IMR-90 (cell line): ENCODE results near the gene MTHFD2L. TPM values are rescaled to one million over a fixed set of nuclear protein-coding genes. Genes with fewer than 3 reads are reported as not detected.

Source experiments
- ATAC-seq: fragments of 200-7000 bp; cut with Tn5 transposase; 2 replicates; pipeline ENCODE4 v1.9.1; 2020; ENCODE audit warnings: low read depth, mild to moderate bottlenecking, moderate library complexity
- BruUV-seq: library from RNA; stranded (reverse); fragments of 400-500 nt; replicated peaks from 2 replicates; lab custom pipeline; 2021; lab: Mats Ljungman, UMichigan
- CTCF ChIA-PET: fragments of 300-600 bp; formaldehyde crosslinking; extraction: SDS; loops from one replicate; lab custom pipeline; 2021; ENCODE audit warnings: antibody characterized with exemption; lab: Yijun Ruan, JAX
- POLR2A ChIA-PET: fragments of 300-600 bp; sonication (Branson Sonifier 250); formaldehyde crosslinking; loops from one replicate; lab custom pipeline; 2022; ENCODE audit warnings: antibody characterized with exemption; ENCODE audit not compliant: unreplicated experiment; lab: Charles Lee
- DNase-seq: peaks from one replicate; pipeline ENCODE4 v3.0.0; 2013
- H2AFZ ChIP-seq: replicated peaks from 2 replicates; pipeline ENCODE3; 2013; ENCODE audit warnings: low read length, mild to moderate bottlenecking; ENCODE audit not compliant: poor library complexity
- H2AK5ac ChIP-seq: 2 replicates; pipeline ENCODE4 v1.6.1; 2013; ENCODE audit warnings: low read depth, low read length, inconsistent platforms
- H2AK9ac ChIP-seq: replicated peaks from 2 replicates; pipeline ENCODE3; 2013; ENCODE audit warnings: mild to moderate bottlenecking, low read depth, low read length, moderate library complexity; ENCODE audit not compliant: poor library complexity
- H2BK120ac ChIP-seq: 2 replicates; pipeline ENCODE4 v1.6.1; 2013; ENCODE audit warnings: low read depth, low read length, inconsistent platforms
- H2BK15ac ChIP-seq: 3 replicates; pipeline ENCODE4 v1.6.1; 2013; ENCODE audit warnings: low read depth, low read length, inconsistent platforms
- H2BK20ac ChIP-seq: 2 replicates; pipeline ENCODE4 v1.6.1; 2013; ENCODE audit warnings: low read depth, mild to moderate bottlenecking, inconsistent platforms, low read length, moderate library complexity
- H2BK5ac ChIP-seq: 2 replicates; pipeline ENCODE4 v1.6.1; 2013; ENCODE audit warnings: mild to moderate bottlenecking, low read depth, low read length, inconsistent platforms; ENCODE audit not compliant: poor library complexity, severe bottlenecking
- H3K14ac ChIP-seq: replicated peaks from 2 replicates; pipeline ENCODE4 v1.6.1; 2013; ENCODE audit warnings: low read depth, low read length, inconsistent platforms
- H3K18ac ChIP-seq: 2 replicates; pipeline ENCODE4 v1.6.1; 2013; ENCODE audit warnings: low read depth, low read length, control low read depth
- H3K23ac ChIP-seq: 2 replicates; pipeline ENCODE4 v1.6.1; 2013; ENCODE audit warnings: low read depth, low read length, inconsistent platforms
- H3K27ac ChIP-seq: 2 replicates; pipeline ENCODE4 v1.5.1; 2013; ENCODE audit warnings: mild to moderate bottlenecking, control low read depth, low read length; ENCODE audit not compliant: insufficient read depth
- H3K27me3 ChIP-seq: 2 replicates; pipeline ENCODE4 v1.6.1; 2013; ENCODE audit warnings: low read length; ENCODE audit not compliant: control insufficient read depth, insufficient read depth
- H3K36me3 ChIP-seq: 2 replicates; pipeline ENCODE4 v1.6.1; 2013; ENCODE audit warnings: low read length, mixed read lengths; ENCODE audit not compliant: control insufficient read depth, insufficient read depth
- H3K4ac ChIP-seq: 2 replicates; pipeline ENCODE4 v1.6.1; 2013; ENCODE audit warnings: low read depth, low read length, inconsistent platforms
- H3K4me1 ChIP-seq: 2 replicates; pipeline ENCODE4 v1.6.1; 2013; ENCODE audit warnings: low read length, mixed read lengths; ENCODE audit not compliant: control insufficient read depth, insufficient read depth
- H3K4me2 ChIP-seq: 2 replicates; pipeline ENCODE4 v1.6.1; 2013; ENCODE audit warnings: low read depth, mild to moderate bottlenecking, control low read depth, low read length, moderate library complexity
- H3K4me3 ChIP-seq: 2 replicates; pipeline ENCODE4 v1.5.1; 2013; ENCODE audit warnings: low read depth, mild to moderate bottlenecking, control low read depth, low read length, moderate library complexity; ENCODE audit not compliant: insufficient read depth
- H3K56ac ChIP-seq: 2 replicates; pipeline ENCODE4 v1.6.1; 2013; ENCODE audit warnings: low read length, inconsistent platforms; ENCODE audit not compliant: insufficient read depth; ENCODE audit errors: extremely low read depth
- H3K79me1 ChIP-seq, 2 experiments: 2 replicates each; pipeline ENCODE4 v1.6.1; 2013; ENCODE audit warnings: low read length in 2 of 2, inconsistent platforms in 1 of 2, low read depth in 1 of 2
- H3K9ac ChIP-seq: 2 replicates; pipeline ENCODE4 v1.6.1; 2013; ENCODE audit warnings: low read depth, low read length, control low read depth
- H3K9me1 ChIP-seq: 2 replicates; pipeline ENCODE4 v1.6.1; 2013; ENCODE audit warnings: low read length, inconsistent platforms; ENCODE audit not compliant: insufficient read depth
- H3K9me3 ChIP-seq: 2 replicates; pipeline ENCODE4 v1.6.1; 2013; ENCODE audit warnings: low read length; ENCODE audit not compliant: control insufficient read depth, insufficient read depth
- H4K20me1 ChIP-seq: 2 replicates; pipeline ENCODE4 v1.6.1; 2013; ENCODE audit warnings: low read length, inconsistent platforms; ENCODE audit not compliant: insufficient read depth
- H4K5ac ChIP-seq: 2 replicates; pipeline ENCODE4 v1.6.1; 2013; ENCODE audit warnings: mild to moderate bottlenecking, low read depth, low read length, control low read depth
- H4K8ac ChIP-seq, 2 experiments: 2 replicates each; pipeline ENCODE4 v1.6.1; 2013; ENCODE audit warnings: low read depth in 2 of 2, low read length in 2 of 2, control low read depth in 1 of 2, inconsistent platforms in 1 of 2
- H4K91ac ChIP-seq: 2 replicates; pipeline ENCODE4 v1.6.1; 2013; ENCODE audit warnings: low read depth, low read length, inconsistent platforms; ENCODE audit not compliant: insufficient read depth
- BHLHE40 ChIP-seq: fragments of 150-350 bp; IDR thresholded peaks from 2 replicates; pipeline ENCODE4 v1.6.1; 2016; ENCODE audit warnings: mild to moderate bottlenecking, low read depth, low read length
- CEBPB ChIP-seq: IDR thresholded peaks from 2 replicates; pipeline ENCODE4 v1.6.1; 2012; ENCODE audit warnings: low read depth, low read length, improper control_type of control experiment
- CHD1 ChIP-seq: IDR thresholded peaks from 2 replicates; pipeline ENCODE4 v1.6.1; 2012; ENCODE audit warnings: low read depth, low read length, improper control_type of control experiment
- FOS ChIP-seq: fragments of 150-350 bp; IDR thresholded peaks from 2 replicates; pipeline ENCODE4 v1.6.1; 2016; ENCODE audit warnings: low read depth, low read length
- MAFK ChIP-seq: IDR thresholded peaks from 2 replicates; pipeline ENCODE4 v1.6.1; 2012; ENCODE audit warnings: low read depth, low read length, improper control_type of control experiment
- MXI1 ChIP-seq: IDR thresholded peaks from 2 replicates; pipeline ENCODE4 v1.6.1; 2012; ENCODE audit warnings: low read depth, mild to moderate bottlenecking, low read length, moderate library complexity, borderline replicate concordance
- NFE2L2 ChIP-seq: fragments of 150-350 bp; IDR thresholded peaks from 2 replicates; pipeline ENCODE4 v1.6.1; 2016; ENCODE audit warnings: low read depth, mild to moderate bottlenecking, low read length
- POLR2A ChIP-seq: IDR thresholded peaks from 2 replicates; pipeline ENCODE4 v1.6.1; 2012; ENCODE audit warnings: mild to moderate bottlenecking, low read depth, low read length
- RAD21 ChIP-seq: IDR thresholded peaks from 2 replicates; pipeline ENCODE4 v1.6.1; 2012; ENCODE audit warnings: low read length, improper control_type of control experiment
- RCOR1 ChIP-seq: IDR thresholded peaks from 2 replicates; pipeline ENCODE4 v1.6.1; 2012; ENCODE audit warnings: mild to moderate bottlenecking, low read length, improper control_type of control experiment; ENCODE audit not compliant: insufficient replicate concordance
- RFX5 ChIP-seq: IDR thresholded peaks from 2 replicates; pipeline ENCODE4 v1.8.0; 2012; ENCODE audit warnings: low read depth, mild to moderate bottlenecking, low read length, moderate library complexity
- SMC3 ChIP-seq: fragments of 150-350 bp; IDR thresholded peaks from 2 replicates; pipeline ENCODE4 v1.6.1; 2016; ENCODE audit warnings: low read depth, mild to moderate bottlenecking, antibody characterized with exemption, low read length, moderate library complexity
- dilution Hi-C: fragments of 300-500 bp; cut with HindIII; formaldehyde crosslinking; loops from one replicate; pipeline ENCODE4 v1.14.3; 2018; ENCODE audit warnings: low sequenced_read_pairs; ENCODE audit not compliant: unreplicated experiment
- in situ Hi-C: fragments of 300-500 bp; cut with MboI; formaldehyde crosslinking; loops from 3 replicates; pipeline ENCODE4 v1.14.3; 2019; ENCODE audit warnings: low sequenced_read_pairs, inconsistent platforms, mixed read lengths
- intact Hi-C: fragments of 100-400 bp; cut with micrococcal nuclease; formaldehyde crosslinking; loops from 2 replicates; pipeline ENCODE4 v1.10.0; 2022
- polyA plus RNA-seq, 3 experiments: library from polyadenylated mRNA; depleted of rRNA; stranded (reverse); fragments of >200 nt; gene quantifications; 2 replicates each; pipeline ENCODE4 v1.2.3, GENCODE V29; 2012; ENCODE audit warnings: low replicate concordance in 1 of 3
- total RNA-seq: library from RNA; depleted of rRNA; stranded (reverse); fragments of >200 nt; gene quantifications from 2 replicates; pipeline ENCODE4 v1.2.3, GENCODE V29; 2012
- TF ChIP-seq, protein P1 (sequence below): conservative IDR thresholded peaks from 2 replicates; pipeline ENCODE4 v1.5.1; 2012; ENCODE audit warnings: mild to moderate bottlenecking, low read depth, low read length, improper control_type of control experiment
- TF ChIP-seq, protein P2 (sequence below): fragments of 150-350 bp; IDR thresholded peaks from 2 replicates; pipeline ENCODE4 v1.6.1; 2016; ENCODE audit warnings: low read depth, mild to moderate bottlenecking, low read length, moderate library complexity, borderline replicate concordance
- TF ChIP-seq, protein P3 (sequence below): fragments of 150-350 bp; IDR thresholded peaks from 2 replicates; pipeline ENCODE4 v1.6.1; 2017; ENCODE audit warnings: mild to moderate bottlenecking, antibody characterized with exemption, low read length, low read depth

The MTHFD2L gene
- total and polyA plus RNA-seq, 2 of the 4 experiments (the other 2 are of a cell fraction), result 2.8 to 4.3 TPM

DNA sequence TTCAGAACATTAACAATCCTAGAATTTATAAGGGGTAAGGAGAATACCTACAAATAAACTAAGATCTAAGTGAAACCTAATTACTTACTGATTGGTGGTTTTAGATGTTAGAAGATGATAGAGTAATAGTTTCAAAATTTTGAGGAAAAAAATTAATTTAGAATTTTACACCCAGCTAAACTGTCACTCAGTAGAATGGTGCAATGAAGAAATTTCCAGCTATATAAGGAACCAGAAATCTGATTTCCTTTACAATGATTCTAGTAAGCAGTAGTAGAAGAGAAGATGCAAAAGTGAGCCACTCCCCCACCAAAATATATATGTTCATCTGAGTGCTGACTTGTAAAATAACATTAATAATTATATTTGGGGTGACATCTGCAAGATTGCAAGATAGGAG is 95.0 kb downstream of the MTHFD2L start:
- no peak for ATAC-seq
- no peaks in the 10 kb centered on the region for H3K27me3 ChIP-seq
- H2BK120ac ChIP-seq, result no peak overlapping the region
- intact Hi-C loops (no loop called here), dilution Hi-C loops (no loop called here), in situ Hi-C loops (no loop called here)
- H2AFZ ChIP-seq, result no peak overlapping the region
- H3K56ac ChIP-seq, result no peak overlapping the region
- CTCF ChIA-PET, result interaction anchor here (0.6 kb wide), 1 partner anchor 10 kb away, joined by 4 read pairs; no protein-coding TSS in a partner anchor
- no peak overlapping the region for H2BK20ac ChIP-seq
- no peak overlapping the region for H3K27ac ChIP-seq
- no peaks in the 10 kb centered on the region for H4K20me1 ChIP-seq
- no peak overlapping the region for H3K14ac ChIP-seq
- no peak overlapping the region for H3K23ac ChIP-seq
- H2BK5ac ChIP-seq, result no peak overlapping the region
- H3K4me1 ChIP-seq, result no peaks in the 10 kb centered on the region
- H2AK5ac ChIP-seq, result no peak overlapping the region
- no peak overlapping the region for H3K4ac ChIP-seq
- no peak overlapping the region for H3K9ac ChIP-seq
- H3K9me1 ChIP-seq, result no peaks in the 10 kb centered on the region
- H3K4me2 ChIP-seq, result no peak overlapping the region
- no peak overlapping the region for H4K91ac ChIP-seq
- H4K5ac ChIP-seq, result no peak overlapping the region
- no peak overlapping the region for H4K8ac ChIP-seq
- no peak for DNase-seq
- H3K9me3 ChIP-seq, result peaks cover 12% of the 10 kb centered on the region
- H3K79me1 ChIP-seq, result no peaks in the 10 kb centered on the region
- no TSS peak for BruUV-seq
- POLR2A ChIA-PET, result no interaction called here
- H3K36me3 ChIP-seq, result no peaks in the 10 kb centered on the region
- TF ChIP-seq NFE2L2, result no peak
- TF ChIP-seq RFX5, result no peak
- TF ChIP-seq, protein P1, sequence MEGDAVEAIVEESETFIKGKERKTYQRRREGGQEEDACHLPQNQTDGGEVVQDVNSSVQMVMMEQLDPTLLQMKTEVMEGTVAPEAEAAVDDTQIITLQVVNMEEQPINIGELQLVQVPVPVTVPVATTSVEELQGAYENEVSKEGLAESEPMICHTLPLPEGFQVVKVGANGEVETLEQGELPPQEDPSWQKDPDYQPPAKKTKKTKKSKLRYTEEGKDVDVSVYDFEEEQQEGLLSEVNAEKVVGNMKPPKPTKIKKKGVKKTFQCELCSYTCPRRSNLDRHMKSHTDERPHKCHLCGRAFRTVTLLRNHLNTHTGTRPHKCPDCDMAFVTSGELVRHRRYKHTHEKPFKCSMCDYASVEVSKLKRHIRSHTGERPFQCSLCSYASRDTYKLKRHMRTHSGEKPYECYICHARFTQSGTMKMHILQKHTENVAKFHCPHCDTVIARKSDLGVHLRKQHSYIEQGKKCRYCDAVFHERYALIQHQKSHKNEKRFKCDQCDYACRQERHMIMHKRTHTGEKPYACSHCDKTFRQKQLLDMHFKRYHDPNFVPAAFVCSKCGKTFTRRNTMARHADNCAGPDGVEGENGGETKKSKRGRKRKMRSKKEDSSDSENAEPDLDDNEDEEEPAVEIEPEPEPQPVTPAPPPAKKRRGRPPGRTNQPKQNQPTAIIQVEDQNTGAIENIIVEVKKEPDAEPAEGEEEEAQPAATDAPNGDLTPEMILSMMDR, result no peak
- TF ChIP-seq RAD21, result no peak
- TF ChIP-seq, protein P2, sequence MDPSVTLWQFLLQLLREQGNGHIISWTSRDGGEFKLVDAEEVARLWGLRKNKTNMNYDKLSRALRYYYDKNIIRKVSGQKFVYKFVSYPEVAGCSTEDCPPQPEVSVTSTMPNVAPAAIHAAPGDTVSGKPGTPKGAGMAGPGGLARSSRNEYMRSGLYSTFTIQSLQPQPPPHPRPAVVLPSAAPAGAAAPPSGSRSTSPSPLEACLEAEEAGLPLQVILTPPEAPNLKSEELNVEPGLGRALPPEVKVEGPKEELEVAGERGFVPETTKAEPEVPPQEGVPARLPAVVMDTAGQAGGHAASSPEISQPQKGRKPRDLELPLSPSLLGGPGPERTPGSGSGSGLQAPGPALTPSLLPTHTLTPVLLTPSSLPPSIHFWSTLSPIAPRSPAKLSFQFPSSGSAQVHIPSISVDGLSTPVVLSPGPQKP, result no peak
- TF ChIP-seq BHLHE40, result no peak
- TF ChIP-seq MXI1, result no peak
- TF ChIP-seq FOS, result no peak
- no peak for TF ChIP-seq MAFK
- TF ChIP-seq SMC3, result no peak
- TF ChIP-seq, protein P3, sequence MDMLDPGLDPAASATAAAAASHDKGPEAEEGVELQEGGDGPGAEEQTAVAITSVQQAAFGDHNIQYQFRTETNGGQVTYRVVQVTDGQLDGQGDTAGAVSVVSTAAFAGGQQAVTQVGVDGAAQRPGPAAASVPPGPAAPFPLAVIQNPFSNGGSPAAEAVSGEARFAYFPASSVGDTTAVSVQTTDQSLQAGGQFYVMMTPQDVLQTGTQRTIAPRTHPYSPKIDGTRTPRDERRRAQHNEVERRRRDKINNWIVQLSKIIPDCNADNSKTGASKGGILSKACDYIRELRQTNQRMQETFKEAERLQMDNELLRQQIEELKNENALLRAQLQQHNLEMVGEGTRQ, result no peak
- no peak for TF ChIP-seq CEBPB
- TF ChIP-seq CHD1, result no peak
- TF ChIP-seq RCOR1, result no peak
- TF ChIP-seq POLR2A, result no peak
- no peak overlapping the region for H3K18ac ChIP-seq
- H2AK9ac ChIP-seq, result no peak overlapping the region
- H3K4me3 ChIP-seq, result no peak overlapping the region
- no peak overlapping the region for H2BK15ac ChIP-seq
